GM12891 (cell line): ENCODE data around the gene CPA1.

Experiments
- PAX5 ChIP-seq: IDR thresholded peaks from 2 replicates; pipeline ENCODE4 v1.6.1; 2011; ENCODE audit warnings: low read length, moderate library complexity, mild to moderate bottlenecking; ENCODE audit not compliant: insufficient read depth, severe bottlenecking
- POLR2A ChIP-seq: IDR thresholded peaks from 2 replicates; pipeline ENCODE4 v1.6.1; 2011; ENCODE audit warnings: low read depth, low read length, control low read depth
- POLR2AphosphoS5 ChIP-seq: IDR thresholded peaks from 2 replicates; pipeline ENCODE4 v1.6.1; 2011; ENCODE audit warnings: low read depth, low read length, control low read depth
- SPI1 ChIP-seq: IDR thresholded peaks from 2 replicates; pipeline ENCODE4 v1.6.1; 2011; ENCODE audit warnings: low read depth, low read length, control low read depth
- TAF1 ChIP-seq: IDR thresholded peaks from 2 replicates; pipeline ENCODE4 v1.6.1; 2011; ENCODE audit warnings: low read depth, low read length, control low read depth

DNA sequence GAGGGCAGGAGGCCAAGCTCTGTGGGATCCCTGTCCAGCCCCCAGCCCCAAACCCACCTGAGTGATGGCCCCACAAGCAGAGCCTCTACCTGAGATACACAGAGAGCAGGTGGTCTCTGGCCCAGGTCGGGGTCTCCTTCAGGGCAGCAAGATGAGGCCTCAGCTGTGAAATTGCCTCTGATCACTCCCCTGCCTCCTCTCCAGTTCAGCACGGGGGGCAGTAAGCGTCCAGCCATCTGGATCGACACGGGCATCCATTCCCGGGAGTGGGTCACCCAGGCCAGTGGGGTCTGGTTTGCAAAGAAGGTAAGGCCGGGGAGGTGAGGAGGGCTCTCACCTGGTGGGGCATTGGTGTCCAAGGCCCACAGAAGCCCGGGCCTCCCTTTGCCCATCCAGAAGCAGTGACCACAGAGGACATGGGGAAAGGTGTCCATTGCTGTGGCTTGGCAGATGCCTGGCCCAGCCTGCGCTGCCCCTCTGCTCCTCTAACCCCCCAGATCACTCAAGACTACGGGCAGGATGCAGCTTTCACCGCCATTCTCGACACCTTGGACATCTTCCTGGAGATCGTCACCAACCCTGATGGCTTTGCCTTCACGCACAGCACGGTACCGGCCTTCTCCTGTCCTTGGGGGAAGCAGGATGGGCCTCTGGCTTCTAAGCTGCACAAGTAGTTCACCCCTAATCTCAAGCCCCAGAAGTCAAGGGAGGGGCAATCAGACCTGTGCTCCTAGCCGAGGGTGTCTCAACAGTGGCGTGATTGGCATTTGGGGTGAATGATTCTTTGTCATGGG, 3.1 kb downstream of the CPA1 start:
- TF ChIP-seq POLR2A (no peak), POLR2AphosphoS5 (no peak), TAF1 (no peak), PAX5 (no peak), SPI1 (no peak)
